ENCODE results near the gene MGST3. TPM values are rescaled to one million over a fixed set of nuclear protein-coding genes. Genes with fewer than 3 reads are reported as not detected.
"Not testable (repeated sequence)": the region's sequence is repeated elsewhere in the genome, so short reads cannot be mapped to it uniquely, and the experiment has no call there.

Gene MGST3
- 60.4 and 103 TPM in 2 replicates for total RNA-seq
- 186 TPM for polyA plus RNA-seq (2012)

- DNase-seq (ENCODE audit: low read depth) = peak; percentile 97
These were observed at the start of gene MGST3 for GRCh38 chr1:165630629-165631341. Gene MGST3 (plus strand): TSS chr1:165631234. CDS start chr1:165649848, 18,614 bp downstream.

GRCh38 chr1:165581926-165582325, 49.1 kb upstream of the MGST3 start:
- DNase-seq (ENCODE audit: low read depth) = no peak

DNA sequence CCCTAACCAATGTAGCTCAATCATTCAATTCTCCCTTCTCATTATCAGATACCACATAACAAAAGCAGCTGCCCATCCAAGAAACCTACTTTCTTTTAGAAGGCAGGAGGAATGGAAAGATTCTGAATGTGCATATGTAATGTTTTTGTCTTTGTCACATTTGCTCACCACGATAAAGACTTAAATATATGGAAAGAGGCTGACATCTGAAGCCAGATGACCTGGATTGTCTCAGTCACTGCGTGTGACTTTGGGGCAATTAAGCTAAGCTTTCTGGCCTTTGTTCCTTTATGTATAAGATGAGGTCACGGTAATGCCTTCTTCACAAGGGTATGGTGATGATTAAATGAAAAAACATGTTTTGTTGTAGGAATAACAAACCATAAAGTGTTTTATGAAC, 44.6 kb upstream of the MGST3 start:
- no peak for DNase-seq (ENCODE audit: low read depth)

DNA sequence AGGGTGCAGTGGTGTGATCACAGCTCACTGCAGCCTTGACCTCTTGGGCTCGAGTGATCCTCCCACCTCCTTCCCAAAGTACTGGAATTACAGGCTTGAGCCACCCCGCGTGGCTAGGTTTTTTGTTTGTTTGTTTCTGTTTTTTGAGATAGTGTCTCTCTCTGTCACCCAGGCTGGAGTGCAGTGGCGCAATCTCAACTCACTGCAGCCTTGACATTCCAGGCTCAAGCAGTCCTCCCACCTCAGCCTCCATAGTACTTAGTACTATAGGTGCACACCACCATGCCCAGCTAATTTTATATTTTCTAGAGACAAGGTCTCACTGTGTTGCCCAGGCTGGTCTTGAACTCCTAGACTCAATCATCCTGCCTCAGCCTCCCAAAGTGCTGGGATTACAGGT, 39.6 kb upstream of the MGST3 start:
- DNase-seq (ENCODE audit: low read depth) = not testable (repeated sequence)

GRCh38 chr1:165592945-165593823, 37.9 kb upstream of the MGST3 start:
- DNase-seq (ENCODE audit: low read depth) = peak; percentile 81

GRCh38 chr1:165595246-165595938, 35.6 kb upstream of the MGST3 start:
- DNase-seq (ENCODE audit: low read depth) = peak; percentile 68

DNA sequence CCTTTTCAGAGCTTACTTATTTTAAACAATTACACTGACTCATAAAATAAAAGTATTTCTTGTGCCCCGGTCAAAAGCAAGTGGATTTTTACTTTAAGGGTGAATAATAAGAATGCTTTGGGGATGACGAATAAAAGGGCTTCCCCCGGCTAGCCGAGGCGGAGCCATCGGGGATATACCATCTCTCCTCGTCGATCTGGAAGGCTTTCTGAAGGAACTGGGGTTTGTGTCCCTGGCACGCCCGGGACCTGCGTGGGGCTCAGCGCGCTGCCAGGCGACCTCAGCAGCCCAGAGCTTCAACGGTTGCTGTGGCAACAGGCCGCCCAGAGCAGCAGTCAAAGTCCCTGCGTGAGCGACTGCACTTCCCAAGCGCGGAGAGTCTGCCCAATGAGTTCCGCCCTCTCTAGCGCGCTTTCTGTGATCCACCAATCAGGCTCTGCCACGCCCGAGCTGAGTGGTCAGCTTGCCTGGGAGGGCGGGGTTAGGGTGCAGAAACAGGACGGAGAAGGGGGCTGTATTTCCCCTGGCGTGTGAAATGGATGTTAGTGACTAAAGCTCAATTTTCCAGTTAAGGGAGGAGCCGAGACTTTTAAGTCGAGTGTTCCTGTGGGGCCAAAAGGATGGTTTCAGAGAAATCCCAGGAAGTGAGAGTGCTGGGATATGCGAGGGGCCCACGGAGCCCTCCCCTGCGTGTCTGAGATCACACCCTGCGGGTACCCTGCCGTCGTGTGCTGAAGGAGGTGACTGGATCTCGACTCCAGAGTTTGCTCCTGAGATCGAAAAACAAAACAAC, 33.0 kb upstream of the MGST3 start:
- peak; percentile 98 for DNase-seq (ENCODE audit: low read depth)

GRCh38 chr1:165598676-165599059, 32.4 kb upstream of the MGST3 start:
- DNase-seq (ENCODE audit: low read depth) = no peak

DNA sequence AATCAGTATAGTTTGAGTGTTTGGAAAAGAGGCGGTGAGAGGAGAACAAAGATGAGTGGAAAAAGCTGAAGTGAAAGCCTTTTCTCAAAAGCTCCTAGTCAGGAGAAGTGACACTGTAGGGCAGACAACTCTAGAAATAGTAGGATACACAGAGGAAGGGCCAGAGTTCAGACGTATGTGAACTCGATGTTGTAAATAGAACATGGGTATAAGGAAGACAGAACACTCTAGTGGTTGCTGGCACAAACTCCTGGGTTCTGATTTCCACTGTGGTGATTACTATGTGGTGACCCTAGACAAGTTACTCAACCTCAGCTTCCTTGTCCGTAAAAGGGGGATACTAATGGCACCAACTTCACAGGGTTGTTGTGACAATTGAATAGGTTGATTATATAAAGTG, 30.2 kb upstream of the MGST3 start:
- DNase-seq (ENCODE audit: low read depth) = no peak

DNA sequence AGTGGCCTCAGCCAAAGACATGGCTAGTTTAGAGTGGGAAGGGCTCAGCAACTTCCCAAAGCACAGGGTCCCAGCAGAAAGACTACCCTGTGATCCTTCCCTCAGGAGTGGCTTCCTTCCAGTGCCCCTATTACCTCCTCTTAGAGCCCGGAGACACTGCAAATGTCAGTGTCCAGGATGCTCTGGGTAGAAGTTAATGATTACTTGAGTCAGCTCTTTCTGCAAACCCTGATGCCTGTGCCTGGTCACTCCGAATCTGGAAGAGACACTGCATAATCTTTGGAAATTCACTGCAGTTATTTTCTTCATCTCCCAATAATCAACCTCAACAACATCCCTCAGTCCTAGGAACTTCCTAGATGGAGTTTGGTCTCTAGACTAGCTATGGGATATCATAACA, 27.2 kb upstream of the MGST3 start:
- DNase-seq (ENCODE audit: low read depth) = no peak

DNA sequence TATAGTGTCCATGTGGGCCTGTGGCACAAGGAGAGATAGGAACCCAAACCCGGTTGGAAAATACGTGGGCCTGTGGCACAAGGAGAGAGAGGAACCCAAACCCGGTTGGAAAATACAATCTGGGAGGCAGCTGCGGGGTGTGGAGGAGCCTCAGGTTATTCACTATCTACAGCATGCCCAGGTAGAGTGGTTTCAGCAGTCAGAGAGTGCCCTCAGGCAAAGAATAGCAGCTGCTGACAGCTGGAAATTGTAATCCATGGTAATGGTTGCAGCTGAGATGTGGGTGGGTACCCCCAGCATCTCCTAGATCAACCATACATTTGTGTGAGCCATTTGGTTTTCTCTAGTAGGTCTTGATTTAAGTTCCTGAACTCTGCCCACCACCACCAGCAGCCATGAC, 25.8 kb upstream of the MGST3 start:
- no peak for DNase-seq (ENCODE audit: low read depth)

DNA sequence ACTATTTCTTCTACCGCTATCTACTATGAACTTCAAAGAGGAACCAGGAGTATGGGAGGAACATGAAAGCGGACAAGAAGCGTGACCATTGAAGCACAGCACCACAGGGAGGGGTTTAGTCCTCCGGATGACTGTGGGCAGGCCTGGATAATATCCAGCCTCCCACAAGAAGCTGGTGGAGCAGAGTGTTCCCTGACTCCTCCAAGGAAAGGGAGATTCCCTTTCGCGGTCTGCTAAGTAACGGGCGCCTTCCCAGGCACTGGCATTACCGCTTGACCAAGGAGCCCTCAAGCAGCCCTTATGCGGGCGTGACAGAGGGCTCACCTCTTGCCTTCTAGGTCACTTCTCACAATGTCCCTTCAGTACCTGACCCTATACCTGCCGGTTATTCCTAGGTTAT, 24.4 kb upstream of the MGST3 start:
- not testable (repeated sequence) for DNase-seq (ENCODE audit: low read depth)

DNA sequence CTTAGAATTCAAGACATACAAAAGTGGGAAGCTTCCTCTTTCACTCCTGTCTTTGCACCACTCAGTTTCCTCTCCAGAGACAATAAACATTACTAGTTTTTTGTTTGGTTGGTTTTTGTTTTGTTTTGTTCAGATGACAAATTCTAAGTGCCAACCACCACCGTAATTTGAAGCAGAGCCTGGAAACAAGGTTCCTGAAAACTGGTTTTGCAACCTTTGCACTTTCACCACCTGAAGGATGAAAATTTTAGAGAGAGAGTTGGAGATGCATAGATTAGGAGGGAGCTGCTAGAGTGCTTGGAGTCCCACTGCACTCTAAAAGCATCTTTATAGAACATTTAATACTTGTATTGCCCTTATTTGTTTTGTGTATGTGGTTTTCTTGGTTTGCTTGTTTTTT, 20.2 kb upstream of the MGST3 start:
- DNase-seq (ENCODE audit: low read depth) = no peak

DNA sequence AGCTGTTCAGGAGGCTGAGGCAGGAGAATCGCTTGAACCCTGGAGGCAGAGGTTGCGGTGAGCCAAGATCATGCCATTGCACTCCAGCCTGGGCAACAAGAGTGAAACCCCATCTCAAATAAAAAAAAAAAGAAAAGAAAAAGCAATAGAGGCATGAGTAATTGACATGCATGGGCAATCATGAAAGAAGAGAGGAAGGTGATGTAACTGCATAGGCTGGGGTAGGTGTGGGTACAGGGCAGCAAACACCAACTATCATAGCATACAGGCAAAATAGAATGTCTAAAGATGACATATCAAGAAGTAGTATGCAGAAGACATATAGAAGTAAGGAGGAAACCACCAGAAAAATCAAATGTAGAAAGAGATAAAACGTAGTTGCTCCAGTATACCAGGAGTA, 19.0 kb upstream of the MGST3 start:
- DNase-seq (ENCODE audit: low read depth) = no peak

- DNase-seq (ENCODE audit: low read depth) = no peak
These were observed 14.9 kb upstream of the MGST3 start for GRCh38 chr1:165616054-165616612.

DNA sequence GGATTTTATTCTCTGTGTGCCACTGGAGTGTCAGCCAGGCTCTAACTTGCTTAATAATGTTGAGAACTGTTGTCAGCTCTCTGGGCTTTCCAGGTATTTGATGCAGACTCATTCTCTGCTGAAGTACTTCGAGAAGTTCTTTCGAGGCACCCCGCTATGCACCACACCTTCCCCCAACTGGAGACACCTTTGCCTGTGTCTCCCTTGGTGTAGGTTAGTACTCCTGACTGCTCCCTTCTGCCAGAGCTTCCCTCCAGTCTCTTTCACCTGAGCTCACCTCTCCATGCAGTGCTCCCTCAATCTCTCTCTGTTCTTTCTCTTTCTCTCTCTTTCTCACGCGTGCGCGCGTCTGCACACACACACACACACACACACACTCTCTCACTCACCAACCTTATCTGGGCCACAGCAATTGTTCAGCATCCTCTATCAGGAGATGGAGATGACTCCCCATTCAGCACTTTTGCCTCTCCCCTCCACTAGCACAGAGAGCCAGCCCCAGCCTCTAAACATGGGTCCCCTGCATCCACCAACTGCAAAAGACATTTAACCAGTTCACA, 14.0 kb upstream of the MGST3 start:
- no peak for DNase-seq (ENCODE audit: low read depth)

GRCh38 chr1:165619647-165620151, 11.3 kb upstream of the MGST3 start:
- DNase-seq (ENCODE audit: low read depth) = no peak

GRCh38 chr1:165623624-165624023, 7.4 kb upstream of the MGST3 start:
- no peak for DNase-seq (ENCODE audit: low read depth)

- DNase-seq (ENCODE audit: low read depth) = no peak
These were observed 6.6 kb upstream of the MGST3 start for GRCh38 chr1:165624441-165624840.

- no peak for DNase-seq (ENCODE audit: low read depth)
These were observed 2.7 kb upstream of the MGST3 start for GRCh38 chr1:165628147-165628822.

Measured in myocyte (in vitro differentiated cells).